Epithelial cell of prostate (primary cell): ENCODE results near the gene RIN2.
"Not testable (repeated sequence)": the region's sequence is repeated elsewhere in the genome, so short reads cannot be mapped to it uniquely, and the experiment has no call there.

Experiments
- DNase-seq: peaks from one replicate; pipeline ENCODE4 v3.0.0-alpha.2; 2011; ENCODE audit warnings: low read depth, low spot score
- H3K27ac ChIP-seq: fragments of 450-650 bp; 2 replicates; pipeline ENCODE4 v1.5.1; 2017; ENCODE audit warnings: mild to moderate bottlenecking

The RIN2 gene

DNA sequence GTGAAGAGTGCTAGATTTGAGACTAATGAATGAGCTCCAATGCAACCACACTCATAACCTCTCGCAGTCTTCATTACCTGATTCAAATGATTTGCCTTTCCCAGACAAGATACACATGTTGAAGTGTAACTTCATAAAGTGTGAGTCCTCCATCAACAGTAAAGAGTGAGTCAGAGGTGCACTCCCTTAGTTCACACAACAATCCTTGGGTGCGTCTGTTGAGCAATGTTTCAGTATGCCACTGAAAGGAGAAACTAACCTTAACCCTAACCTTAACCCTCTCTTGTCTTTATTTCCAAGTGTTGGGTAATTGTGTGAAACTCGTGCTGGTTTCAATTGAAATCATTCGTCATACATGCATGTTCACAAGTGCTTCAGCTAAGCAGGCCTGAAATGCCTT is 21.0 kb upstream of the RIN2 start:
- peak; percentile 99 for DNase-seq
- peak overlapping the region; percentile 96 for H3K27ac ChIP-seq

DNA sequence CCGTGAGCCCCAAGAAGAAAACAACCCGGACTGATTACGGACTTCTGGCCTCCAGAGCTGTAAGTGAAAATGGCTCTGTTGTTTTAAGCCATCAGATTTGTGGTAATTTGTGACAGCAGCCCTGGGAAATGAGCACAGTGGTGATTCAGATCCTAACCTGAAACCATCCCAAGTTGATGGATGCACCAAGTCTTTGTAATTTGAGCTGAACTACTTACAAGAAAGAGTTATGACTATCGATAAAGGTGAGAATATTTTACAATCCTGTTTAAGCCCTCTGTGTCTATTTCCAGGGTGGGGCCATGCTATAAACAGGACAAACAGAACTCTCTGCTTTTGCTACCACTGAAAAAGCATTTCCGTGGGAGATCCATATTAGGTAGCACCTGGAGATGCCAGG is 19.1 kb upstream of the RIN2 start:
- DNase-seq = peak; percentile 76
- H3K27ac ChIP-seq = peak overlapping the region; percentile 96

DNA sequence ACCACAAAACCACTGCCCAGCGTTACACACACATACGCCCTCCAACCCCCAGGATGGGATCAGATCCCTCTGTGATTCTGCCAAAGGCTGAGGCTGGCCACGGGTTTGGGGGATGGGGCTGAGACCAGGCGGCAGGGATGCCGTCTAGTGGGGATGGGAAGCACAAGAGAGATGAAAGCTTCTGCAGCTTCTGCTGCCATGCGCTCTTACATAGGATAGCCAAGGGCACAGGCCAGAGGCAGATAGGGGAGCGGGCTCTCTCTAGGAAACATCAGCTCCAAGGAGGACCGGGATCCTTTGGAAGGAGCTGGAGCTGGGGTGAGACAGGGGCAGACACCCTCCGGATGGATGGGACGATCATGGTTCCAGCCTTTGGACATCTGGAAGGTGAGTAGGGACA is 18.7 kb upstream of the RIN2 start:
- peak overlapping the region; percentile 96 for H3K27ac ChIP-seq
- DNase-seq = no peak

DNA sequence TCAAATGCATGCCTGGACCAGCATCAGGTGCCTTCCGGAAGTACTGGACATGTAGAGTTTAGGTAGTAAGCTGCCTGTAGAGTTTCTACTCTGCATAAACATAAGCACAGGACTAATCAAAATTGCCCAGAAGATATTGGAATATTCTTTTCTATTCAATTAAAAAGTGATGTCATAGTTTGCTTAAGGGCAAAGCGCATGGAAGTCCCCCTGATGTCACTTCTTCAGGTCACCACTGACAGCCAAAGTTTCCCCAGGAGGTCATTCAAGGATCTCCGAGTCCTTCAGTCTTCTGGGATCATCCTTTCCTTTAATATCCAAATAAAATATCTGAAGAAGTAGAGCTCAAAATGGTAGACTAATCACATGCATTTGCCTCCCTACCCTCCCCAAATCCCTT is 17.5 kb upstream of the RIN2 start:
- no peak overlapping the region for H3K27ac ChIP-seq
- DNase-seq = no peak

DNA sequence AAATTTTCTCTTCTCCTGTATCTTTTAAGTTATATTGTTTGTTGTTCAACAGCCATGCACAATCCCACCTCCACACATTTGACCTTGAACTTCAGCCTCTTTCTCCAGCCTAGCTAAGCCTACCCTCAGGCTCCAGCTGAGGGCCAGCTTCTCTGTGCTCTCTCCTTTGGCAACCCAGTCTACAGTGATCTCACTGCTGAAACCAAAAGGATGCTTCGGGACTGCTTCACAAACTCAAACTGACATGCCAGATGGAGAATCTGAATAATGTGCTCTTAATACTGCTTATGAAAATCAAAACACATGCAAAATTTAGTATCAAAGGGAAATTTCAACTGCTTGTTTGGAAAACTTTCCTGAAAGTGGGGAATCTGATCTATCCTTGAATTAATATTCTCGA is 16.1 kb upstream of the RIN2 start:
- no peak overlapping the region for H3K27ac ChIP-seq
- no peak for DNase-seq

DNA sequence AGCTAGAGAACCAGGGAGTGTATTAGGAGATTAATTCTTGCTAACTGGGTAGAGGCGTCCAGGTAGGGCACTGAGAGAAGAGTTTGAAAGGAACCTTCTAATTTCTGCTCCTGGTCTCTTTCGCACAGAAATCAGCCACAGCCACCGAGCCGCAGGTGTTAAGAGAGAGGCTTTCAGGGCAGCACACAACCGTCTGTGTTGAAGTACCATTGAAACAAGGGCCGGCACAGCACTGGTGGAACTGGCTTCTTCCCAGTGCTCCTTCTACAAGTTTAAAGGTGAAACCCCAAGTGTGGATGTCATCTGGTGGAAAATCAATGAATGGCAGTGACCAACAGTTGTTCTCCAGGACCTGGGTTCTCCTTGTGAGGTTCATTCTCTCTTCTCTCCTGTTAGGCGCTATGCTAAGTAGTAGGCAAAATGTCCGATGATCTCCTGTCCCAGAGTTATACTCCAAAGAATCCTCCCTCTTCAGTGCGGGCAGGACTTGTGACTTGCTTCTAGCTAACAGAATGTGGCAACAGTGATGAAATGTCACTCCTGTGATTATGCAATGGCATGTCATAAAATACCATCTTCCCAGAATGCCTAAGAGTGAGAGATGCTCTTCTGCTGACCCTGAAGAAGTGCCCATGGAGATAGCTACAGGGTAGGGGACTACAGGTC is 15.0 kb upstream of the RIN2 start:
- no peak overlapping the region for H3K27ac ChIP-seq
- no peak for DNase-seq

DNA sequence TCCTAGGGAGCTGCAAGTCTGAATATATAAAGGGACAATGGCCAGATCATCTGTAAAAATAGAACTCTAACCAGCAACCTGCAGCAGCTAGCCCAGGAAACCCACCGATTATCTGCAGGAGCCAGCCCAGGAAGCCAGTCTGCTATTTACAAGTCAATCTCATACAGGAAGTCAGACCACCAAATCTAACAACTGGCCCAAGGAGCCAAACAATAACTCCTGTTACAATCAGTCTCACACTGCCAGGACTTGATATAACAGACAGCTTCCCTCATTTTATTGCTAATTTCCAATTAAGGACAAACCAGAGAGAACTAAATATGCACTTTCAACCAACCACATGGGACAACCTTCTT is 14.4 kb upstream of the RIN2 start:
- no peak overlapping the region for H3K27ac ChIP-seq
- no peak for DNase-seq

DNA sequence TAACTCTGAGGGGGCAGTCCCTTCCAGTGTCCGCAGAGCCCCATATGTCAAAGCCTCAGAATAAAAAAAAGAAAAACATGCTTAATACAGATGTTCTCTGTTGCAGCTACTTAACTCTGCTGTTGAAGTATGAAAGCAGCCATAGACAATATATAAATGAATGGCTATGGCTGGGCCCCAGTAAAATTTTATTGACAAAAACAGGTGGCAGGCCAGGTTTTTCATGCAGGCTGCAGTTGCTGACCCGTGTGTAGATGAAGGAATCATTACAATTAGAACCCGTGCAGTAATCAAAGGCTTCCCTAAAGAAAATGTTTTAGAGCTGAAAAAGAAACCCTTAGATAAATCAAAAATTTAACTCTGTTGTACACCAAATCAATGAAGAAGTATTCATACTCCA is 13.0 kb upstream of the RIN2 start:
- no peak for DNase-seq
- no peak overlapping the region for H3K27ac ChIP-seq

DNA sequence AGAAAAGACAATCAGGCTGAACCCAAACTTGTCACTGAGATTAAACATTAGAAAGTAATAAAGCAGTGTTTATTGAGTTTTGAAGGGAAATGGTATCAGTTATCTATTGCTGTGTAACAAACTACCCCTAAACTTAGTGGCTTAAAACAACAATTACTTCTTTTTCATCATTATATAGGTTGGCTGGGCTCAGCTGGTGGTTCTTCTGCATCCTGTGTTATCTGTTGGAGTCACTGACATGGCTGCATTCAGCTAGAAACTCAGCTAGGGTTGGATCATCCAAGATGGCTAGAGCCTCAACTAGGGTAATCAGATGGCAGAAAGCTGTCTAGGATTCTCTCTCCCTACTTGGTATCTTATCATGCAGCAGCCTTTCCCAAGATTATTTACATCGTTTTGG is 12.5 kb upstream of the RIN2 start:
- no peak overlapping the region for H3K27ac ChIP-seq

DNA sequence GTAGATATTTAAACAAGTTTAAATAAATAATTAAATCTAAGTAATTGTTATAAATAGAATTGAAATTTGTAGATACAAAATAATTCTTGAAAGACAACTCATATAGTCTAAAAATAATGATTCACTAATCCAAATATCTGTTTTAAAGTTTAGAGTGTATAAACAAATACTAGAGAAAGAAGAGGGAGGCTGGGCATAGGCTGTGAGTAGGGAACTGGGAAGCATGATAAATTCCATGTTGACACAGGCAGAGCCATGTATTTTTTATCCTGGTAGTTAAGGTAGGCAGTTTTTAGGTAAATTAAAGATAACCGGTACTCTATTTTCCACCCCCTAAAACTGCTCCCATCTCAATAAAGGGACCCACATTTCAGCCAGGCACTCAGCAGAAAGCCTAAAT is 11.7 kb upstream of the RIN2 start:
- no peak for DNase-seq
- H3K27ac ChIP-seq = no peak overlapping the region

More for the DNA sequence above, 12.5 kb upstream of the RIN2 start:
- DNase-seq = no peak

DNA sequence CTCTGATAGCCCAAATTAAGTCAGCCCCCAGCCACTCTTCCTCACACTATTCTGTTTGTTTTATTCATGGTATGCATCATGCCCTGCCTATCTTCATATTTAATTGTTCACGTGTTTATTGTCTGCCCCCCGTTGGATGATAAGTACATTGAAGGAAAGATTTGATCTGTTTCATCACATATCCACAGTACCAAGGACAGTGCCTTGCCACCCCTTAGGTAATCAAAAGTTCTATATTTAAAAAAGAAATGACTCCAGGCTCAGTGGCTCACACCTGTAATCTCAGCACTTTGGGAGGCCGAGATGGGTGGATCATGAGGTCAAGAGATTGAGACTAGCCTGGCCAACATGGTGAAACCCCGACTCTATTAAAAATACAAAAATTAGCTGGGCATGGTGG is 10.2 kb upstream of the RIN2 start:
- DNase-seq = no peak
- H3K27ac ChIP-seq = no peak overlapping the region

DNA sequence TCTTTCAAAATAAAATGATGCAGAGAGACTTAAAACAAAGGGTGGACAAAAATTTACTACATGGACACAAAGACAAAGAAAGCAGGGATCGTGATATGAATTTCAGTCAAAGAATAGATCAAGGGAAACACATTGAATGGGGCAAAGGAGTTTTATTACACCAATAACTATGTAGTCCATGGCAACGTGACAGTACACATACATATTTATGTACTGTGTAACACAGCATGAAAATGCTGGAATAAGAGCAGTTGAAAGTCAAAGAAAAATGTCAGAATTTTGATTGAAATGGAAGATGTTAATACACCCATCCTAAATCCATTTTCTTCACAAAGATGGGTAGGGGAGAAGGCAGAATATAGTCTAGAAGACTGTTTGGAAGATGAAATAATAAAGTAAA is 9.4 kb upstream of the RIN2 start:
- DNase-seq = no peak
- H3K27ac ChIP-seq = no peak overlapping the region

DNA sequence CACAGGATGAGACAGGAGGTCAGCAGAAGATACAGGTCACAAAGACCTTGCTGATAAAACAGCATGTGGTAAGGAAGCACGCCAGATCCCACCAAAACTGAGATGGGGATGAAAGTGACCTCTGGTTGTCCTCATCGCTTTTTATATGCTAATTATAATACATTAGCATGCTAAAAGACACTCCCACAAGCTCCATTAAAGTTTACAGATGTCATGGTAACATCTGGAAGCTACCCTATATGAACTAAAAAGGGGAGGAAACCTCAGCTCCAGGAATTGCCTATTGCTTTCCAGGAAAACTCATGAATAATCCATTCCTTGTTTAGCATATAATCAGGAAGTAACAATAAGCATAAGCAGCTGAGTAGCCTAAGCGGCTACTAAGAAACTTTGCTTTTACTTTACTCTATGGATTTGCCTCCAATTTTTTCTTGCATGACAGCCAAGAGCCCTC is 8.4 kb upstream of the RIN2 start:
- DNase-seq = no peak
- H3K27ac ChIP-seq = peak overlapping the region; percentile 59

DNA sequence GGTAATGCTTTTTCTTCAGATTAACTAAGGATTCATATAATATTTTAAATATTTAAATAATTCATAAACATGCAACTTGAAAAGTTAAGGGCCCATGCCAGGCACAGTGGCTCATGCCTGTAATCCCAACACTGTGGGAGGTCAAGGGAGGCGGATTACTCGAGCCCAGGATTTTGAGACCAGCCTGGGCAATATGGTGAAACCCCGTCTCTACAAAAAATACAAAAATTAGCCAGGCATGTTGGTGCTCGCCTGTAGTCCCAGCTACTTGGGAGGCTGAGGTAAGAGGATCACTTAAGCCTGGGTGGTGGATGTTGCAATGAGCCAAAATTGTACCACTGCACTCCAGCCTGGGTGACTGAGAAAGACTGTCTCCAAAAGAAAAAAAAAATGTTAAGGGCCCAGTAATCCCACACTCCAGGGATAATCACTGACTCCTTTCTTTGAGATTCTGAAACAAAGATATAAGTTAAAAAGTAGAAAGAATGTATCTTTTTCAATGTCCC is 7.9 kb upstream of the RIN2 start:
- no peak for DNase-seq
- H3K27ac ChIP-seq = peak overlapping the region; percentile 59

DNA sequence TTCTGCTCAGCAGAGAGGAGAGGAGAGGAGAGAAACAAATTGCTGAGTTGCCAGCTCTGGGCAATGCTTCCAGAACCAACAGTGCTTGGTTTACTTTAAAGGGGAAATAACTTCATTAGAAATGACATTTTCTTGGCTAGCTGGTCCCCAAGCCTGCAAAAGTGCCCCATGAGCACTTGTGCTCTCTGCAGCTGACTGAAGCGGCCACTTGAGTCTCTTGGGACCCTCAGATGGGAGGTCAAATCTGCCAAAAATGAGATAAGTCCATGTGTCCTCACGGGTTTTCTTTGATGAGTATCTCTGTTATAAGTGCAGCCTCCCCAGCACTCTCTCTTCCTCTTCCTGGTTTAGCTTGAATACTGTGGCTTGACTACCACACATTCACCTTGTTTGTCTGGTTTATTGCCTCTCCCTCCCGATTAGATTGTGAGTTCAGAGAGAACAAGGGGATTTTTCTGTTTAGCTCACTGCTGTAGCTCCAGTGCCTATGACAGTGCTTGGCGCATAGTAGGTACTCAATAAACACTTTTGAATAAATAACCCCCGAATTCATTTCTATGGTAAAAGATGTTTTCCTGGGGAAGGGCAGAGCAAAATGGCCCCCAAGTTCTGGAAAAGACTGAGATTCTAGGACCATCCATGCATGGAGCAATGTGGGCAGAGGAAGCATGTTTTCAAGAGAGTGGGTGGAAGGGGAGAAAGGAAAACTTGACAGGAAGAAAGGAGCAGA is 7.0 kb upstream of the RIN2 start:
- no peak for DNase-seq
- peak overlapping the region; percentile 59 for H3K27ac ChIP-seq

DNA sequence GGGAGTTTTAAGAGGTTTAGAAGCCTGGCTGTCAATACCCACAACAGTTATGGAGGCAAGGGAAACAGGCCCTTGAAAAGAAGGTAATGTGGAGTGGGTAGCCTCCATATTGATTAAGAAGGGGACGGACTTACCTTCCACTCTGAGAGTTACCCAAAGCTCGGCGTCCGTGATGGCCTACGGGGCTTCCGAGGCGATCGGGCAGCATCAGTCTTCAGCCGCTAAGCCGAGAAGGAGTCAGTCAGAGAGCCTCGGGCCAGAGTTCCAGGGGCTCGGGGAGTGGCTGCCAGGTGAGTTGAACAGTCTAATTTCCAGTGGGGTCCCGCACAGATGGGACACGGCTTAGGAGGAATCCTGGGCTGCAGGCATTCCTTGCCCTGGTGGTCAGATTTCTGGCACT is 3.9 kb upstream of the RIN2 start:
- DNase-seq, H3K27ac ChIP-seq: not testable (repeated sequence)

DNA sequence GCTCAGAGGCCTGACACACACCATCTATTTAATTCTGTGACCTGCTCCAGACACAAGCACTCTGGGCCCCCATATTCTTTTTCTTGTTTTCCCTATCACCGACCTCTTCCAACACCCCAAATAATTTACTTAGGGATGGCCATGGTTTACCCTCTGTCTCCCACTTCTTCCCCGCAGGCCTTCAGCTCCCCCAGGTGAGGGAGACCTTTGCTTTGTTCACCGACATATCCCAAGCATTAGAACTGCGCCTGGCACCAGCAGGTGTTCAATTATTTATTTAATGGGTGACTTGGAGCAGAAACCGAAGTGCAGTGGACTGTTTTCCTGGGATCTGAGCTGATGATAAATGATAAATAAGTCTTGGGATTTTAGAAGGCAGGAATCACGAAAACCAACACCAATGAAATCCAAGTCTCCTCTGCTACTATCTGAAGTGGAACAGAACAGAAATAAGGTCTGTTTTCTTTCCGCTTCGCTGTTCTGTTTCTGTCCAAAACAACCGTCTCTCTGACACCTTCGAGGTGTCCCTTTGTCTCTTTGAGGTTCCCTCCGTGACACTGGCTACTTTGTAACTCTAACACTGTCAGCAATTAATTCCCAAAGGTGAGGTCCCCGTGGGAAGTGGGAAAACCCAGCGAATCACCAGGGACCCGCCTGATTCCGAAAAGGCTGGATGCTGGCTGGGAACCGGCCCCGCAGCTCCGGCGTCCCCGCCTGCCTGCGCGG is 1.1 kb upstream of the RIN2 start:
- H3K27ac ChIP-seq = peak overlapping the region; percentile 93
- no peak for DNase-seq

DNA sequence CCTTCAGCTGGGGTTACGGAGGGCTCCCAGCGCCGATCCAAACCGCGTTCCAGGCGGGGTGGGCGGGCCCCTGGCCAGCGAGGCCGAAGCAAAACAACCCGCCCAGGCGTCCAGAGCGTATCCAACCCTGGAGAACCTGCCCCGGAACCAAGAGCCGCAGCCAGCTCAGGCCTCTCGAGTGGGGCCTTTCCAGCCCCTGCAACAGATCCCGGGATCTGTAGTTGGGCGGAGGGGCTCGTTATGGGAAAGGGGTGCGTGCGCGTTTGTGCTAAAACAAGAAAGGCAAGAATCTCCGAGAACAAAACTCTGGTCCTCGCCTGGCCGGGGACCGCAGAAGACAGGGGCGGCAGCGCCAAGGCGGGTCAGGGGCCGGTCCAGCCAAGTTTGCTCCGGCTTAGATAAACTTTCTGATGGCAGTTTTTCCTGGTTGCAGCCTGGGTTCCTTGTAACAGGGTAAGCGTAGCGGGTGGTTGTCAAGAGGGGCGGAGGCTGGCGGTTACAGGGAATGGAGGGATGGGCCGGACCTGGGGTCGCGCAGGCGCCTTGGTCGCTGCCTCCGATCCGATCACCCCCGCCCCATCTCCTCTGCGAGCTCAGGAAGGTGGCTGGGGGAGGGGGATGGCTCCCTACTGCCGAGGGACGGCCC is 448 bp upstream of the RIN2 start:
- peak; percentile 87 for DNase-seq
- H3K27ac ChIP-seq = peak overlapping the region; percentile 93

DNA sequence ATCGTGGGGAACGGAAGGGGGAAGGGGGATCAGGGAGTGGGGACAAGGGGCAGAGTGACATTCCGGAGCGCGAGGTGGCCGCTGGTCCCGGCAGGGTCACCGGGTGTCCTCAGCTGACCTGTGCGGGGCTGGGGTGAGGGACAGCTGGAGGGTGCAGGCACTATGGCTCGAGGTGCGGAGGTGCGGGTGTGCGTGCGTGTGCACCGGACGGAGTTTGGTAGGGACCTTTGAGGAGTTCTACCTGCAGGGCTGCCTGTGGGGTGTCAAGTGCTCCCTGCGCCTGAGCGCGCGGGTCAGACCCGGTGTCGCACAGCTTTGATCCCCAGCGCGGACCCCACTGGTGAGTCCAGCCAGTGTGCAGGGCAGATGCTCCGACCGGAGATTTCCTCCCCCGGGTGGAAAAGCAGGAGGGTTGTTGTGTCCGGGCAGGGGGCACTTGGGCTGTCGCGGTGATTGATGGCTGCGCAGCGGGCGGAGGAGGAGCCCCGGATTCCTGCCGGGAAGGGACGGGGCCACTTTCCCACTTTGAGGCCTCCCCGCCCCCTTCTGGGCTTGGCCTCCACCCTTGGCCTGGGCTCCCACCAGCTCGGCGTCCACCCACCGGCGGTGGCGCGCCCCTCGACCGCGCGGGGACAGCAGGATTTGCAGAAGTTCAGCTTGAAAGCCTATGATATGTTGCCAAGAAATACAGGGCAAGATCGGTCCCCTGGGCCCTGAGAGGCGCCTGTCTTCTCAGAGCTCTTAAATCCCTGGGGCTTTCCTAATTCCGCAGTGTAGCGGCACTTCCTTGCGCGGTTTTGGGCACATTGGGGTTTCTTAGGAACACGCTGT is 658 bp downstream of the RIN2 start:
- H3K27ac ChIP-seq = peak overlapping the region; percentile 93
- DNase-seq = no peak

DNA sequence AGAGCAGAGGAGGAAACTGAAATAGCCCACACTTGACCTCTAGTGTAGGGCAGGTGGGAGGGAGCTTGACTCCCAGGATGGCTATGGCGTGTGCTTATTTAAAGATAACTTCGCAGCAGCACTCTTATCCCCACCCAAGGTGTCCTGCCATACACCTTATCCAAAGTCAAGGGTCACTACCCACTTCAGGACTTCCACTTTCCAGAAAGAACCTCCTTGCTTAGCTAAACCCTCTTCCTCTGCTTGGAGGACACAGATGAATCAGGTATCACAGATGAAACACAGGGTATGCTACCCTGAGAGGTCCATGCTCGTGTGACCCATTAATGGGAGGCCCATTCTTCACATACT is 2.3 kb downstream of the RIN2 start:
- peak overlapping the region; percentile 93 for H3K27ac ChIP-seq
- no peak for DNase-seq
